Immature natural killer cell (primary cell): ENCODE data around the gene SBNO2. TPM values are rescaled to one million over a fixed set of nuclear protein-coding genes. Genes with fewer than 3 reads are reported as not detected.

Source experiments
- DNase-seq, 3 donors: peaks; one replicate each; pipeline ENCODE4 v3.0.0; 2022; ENCODE audit warnings: mixed read lengths in 1 of 3
- H3K27ac Mint-ChIP-seq, 6 donors: one replicate each; pipeline ENCODE4 v1.8.0; 2020; ENCODE audit warnings: mixed read lengths in 6 of 6, mild to moderate bottlenecking in 5 of 6, inconsistent platforms in 4 of 6, moderate library complexity in 3 of 6
- H3K27me3 Mint-ChIP-seq, 3 donors: one replicate each; pipeline ENCODE4 v1.8.0; 2020 to 2021; ENCODE audit warnings: low read depth in 3 of 3, mild to moderate bottlenecking in 3 of 3, mixed read lengths in 3 of 3, moderate library complexity in 3 of 3, inconsistent platforms in 1 of 3
- H3K36me3 Mint-ChIP-seq, 3 donors: one replicate each; pipeline ENCODE4 v1.8.0; 2020; ENCODE audit warnings: mixed read lengths in 3 of 3, inconsistent platforms in 2 of 3, mild to moderate bottlenecking in 2 of 3
- H3K4me1 Mint-ChIP-seq, 2 donors: one replicate each; pipeline ENCODE4 v1.8.0; 2020; ENCODE audit warnings: inconsistent platforms in 2 of 2, mild to moderate bottlenecking in 2 of 2, mixed read lengths in 2 of 2, moderate library complexity in 1 of 2
- H3K4me3 Mint-ChIP-seq, 5 donors: one replicate each; pipeline ENCODE4 v1.8.0; 2020; ENCODE audit warnings: mild to moderate bottlenecking in 5 of 5, mixed read lengths in 5 of 5, inconsistent platforms in 3 of 5, moderate library complexity in 3 of 5
- H3K9me3 Mint-ChIP-seq, 6 donors: one replicate each; pipeline ENCODE4 v1.8.0; 2020; ENCODE audit warnings: mild to moderate bottlenecking in 6 of 6, mixed read lengths in 6 of 6, inconsistent platforms in 4 of 6, moderate library complexity in 3 of 6
- polyA plus RNA-seq, 3 donors: library from polyadenylated mRNA; unstranded; fragments of 300-500 nt; fragmentation: Illumina TruSeq; gene quantifications; one replicate each; pipeline ENCODE4 v1.2.3, GENCODE V29; 2021

Gene SBNO2
- polyA plus RNA-seq, 3 donors from 2014 or later = 0.27 to 3.4 (median 0.89) TPM

DNA sequence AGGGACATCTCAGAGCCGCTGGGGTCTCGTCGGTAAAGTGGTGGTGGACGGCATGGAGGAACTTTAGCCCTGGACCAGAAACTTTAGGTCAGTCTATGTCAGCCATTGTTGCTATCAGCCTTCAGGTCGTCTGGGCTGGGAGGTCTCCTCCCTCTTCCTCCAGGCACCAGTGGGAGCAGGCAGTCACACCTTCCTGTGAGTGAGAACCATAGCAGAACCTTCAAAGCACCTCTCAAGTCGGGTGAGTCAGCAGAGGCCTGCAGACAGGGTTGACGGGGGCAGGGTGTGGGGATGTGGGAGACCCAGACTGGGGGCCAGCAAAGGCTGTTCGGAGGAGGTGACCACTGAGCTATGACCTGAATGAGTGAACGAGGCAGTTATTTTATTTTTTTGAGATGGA is 15.4 kb upstream of the SBNO2 start:
- Mint-ChIP-seq H3K4me3 (peak overlapping the region; percentile 4 to 66 (median 51)), H3K4me1 (peaks cover 18 to 33% of the 10 kb centered on the region in 2 donors), H3K27me3 (peaks cover 3 to 8% (median 7%) of the 10 kb centered on the region in 3 donors), H3K27ac (peak overlapping the region; percentile 24 to 96 (median 85)), H3K9me3 (no peaks in the 10 kb centered on the region), H3K36me3 (no peaks in the 10 kb centered on the region)
- DNase-seq = peak; percentile 60 to 74 (median 67)

DNA sequence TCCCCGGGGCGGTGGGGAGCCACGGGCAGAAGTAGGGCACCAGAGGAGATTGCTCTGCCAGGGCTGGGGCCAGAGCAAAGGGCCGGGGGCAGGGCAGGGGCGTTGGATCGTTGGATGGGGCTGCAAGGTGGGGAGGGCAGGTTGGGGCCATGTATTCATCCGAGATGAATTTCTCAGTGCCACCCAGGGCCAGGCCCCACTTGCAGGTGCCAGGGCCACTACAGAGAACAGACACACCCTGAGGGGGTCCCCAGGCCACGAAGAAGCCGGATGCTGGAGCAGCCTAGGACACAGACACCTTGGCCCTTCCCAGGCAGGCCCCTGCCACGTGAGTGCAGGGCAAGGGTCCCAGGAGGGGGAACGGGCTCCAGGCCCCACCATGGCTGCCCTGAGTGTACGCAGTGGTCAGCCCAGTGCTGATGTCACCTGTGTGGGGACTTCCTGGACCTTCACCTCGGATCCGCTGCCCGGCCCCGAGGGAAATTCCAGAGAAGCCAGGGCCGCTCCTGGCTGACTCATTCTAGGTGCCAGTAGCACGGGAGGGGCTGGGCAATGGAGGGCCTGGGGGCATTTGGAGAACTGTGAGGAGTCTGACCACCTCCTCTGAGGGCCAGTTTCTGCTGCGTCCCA is 9.6 kb upstream of the SBNO2 start:
- H3K36me3 Mint-ChIP-seq = no peaks in the 10 kb centered on the region
- DNase-seq = no peak
- no peak overlapping the region for H3K4me3 Mint-ChIP-seq
- H3K27me3 Mint-ChIP-seq = peaks cover 4 to 11% (median 7%) of the 10 kb centered on the region in 3 donors
- no peak overlapping the region for H3K27ac Mint-ChIP-seq
- peaks cover 0 to 2% (median 0%) of the 10 kb centered on the region in 6 donors for H3K9me3 Mint-ChIP-seq
- peaks cover 5 to 6% of the 10 kb centered on the region in 2 donors for H3K4me1 Mint-ChIP-seq

DNA sequence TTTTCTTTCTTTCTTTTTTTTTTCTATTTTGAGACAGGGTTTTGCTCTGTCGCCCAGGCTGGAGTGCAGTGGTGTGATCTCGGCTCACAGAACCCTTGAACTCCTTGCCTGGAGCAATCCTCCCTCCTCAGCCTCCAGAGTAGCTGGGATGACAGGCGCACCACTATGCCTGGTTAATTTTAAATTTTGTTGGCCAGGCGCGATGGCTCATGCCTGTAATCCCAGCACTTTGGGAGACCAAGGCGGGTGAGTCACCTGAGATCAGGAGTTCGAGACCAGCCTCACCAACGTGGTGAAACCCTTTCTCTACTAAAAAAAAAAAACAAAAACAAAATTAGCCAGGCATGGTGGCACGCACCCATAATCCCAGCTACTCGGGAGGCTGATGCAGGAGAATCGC is 8.7 kb upstream of the SBNO2 start:
- no peak overlapping the region for H3K4me3 Mint-ChIP-seq
- no peaks in the 10 kb centered on the region for H3K36me3 Mint-ChIP-seq
- peaks cover 5 to 6% of the 10 kb centered on the region in 2 donors for H3K4me1 Mint-ChIP-seq
- peaks cover 6 to 11% (median 7%) of the 10 kb centered on the region in 3 donors for H3K27me3 Mint-ChIP-seq
- H3K9me3 Mint-ChIP-seq = peaks cover 0 to 2% (median 0%) of the 10 kb centered on the region in 6 donors
- no peak for DNase-seq
- H3K27ac Mint-ChIP-seq = no peak overlapping the region

DNA sequence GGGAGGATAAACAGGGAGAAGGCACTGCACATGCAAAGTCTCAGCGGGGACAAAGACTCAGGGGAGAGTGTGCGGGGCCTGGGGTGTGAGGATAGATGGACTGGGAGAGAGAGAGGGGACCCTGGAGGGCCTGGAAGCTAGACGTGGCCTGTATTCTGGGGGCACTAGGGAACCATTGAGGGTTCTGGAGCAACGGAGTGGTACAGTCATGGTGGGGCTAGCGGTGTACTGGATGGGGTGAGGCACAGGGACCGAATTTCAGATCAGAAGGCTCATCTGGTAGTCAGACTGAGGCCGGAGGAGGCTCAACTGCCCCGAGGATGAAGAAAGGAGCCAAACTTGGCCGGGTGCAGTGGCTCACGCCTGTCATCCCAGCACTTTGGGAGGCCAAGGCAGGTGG is 8.0 kb upstream of the SBNO2 start:
- no peaks in the 10 kb centered on the region for H3K36me3 Mint-ChIP-seq
- H3K4me3 Mint-ChIP-seq = no peak overlapping the region
- peaks cover 7 to 11% (median 8%) of the 10 kb centered on the region in 3 donors for H3K27me3 Mint-ChIP-seq
- peaks cover 3 to 6% of the 10 kb centered on the region in 2 donors for H3K4me1 Mint-ChIP-seq
- H3K27ac Mint-ChIP-seq = no peak overlapping the region
- peaks cover 0 to 2% (median 0%) of the 10 kb centered on the region in 6 donors for H3K9me3 Mint-ChIP-seq
- DNase-seq = no peak

DNA sequence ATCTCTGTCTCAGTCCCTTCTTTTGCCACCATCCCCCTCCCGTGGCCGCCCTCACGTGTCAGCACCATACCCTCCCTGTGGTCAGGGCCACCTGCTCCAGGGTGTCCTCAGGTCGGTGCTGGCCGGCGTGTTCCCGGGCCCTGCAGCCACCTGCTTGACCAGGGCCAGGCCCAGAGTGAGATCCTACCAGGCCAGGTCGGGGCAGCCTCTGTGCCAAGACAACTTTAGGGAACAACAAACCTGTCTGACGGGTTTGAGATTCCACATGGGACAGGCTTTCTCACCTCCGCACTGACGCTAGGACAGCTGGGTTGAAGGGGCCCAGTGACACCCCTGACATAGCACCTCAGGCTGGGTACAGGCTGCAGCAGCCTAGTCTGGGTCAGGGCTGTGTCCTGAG is 7.5 kb upstream of the SBNO2 start:
- Mint-ChIP-seq H3K36me3 (no peaks in the 10 kb centered on the region), H3K4me3 (peak overlapping the region in 1 of 5 donors; percentile 45)

DNA sequence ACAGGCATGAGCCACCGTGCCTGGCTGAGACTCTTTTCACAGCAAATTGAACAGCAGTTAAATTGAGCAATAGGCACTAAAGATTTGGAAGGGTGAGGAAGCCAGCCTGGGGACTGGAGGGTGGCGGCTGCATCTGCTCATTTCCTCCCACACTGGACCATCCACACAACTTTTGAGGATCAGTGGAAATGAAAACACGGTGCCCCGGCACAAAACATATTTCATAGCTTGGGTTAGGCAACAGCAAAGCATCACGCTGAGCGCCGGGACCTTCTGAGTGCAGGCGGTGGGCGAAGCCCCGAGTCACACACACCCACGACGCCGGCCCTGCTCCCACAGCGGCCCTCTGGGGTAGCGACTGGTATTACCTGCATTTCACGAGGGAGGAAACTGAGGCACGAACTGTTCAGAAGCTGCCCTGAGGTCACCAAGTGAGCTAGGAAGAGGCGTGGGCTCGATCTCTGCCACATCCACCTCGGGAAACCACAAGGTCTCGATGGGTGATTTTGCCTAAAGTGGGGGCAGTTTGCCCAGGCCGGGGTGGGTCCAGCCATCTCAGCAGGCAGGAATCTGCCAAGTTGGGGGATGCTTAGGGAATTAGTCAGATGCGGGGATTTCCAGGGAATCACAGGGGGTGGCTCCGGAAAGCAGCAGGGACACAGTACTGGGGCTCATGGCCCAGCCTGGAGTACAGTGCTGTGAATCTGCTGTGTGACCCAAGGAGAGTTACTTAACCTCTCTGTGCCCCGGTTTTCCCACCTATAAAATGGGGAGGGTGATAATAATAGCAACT is 3.5 kb upstream of the SBNO2 start:
- no peak for DNase-seq
- Mint-ChIP-seq H3K27ac (no peak overlapping the region), H3K9me3 (peaks cover 0 to 2% (median 0%) of the 10 kb centered on the region in 6 donors), H3K4me1 (peaks cover 10 to 14% of the 10 kb centered on the region in 2 donors), H3K36me3 (no peaks in the 10 kb centered on the region), H3K4me3 (no peak overlapping the region), H3K27me3 (peaks cover 7 to 15% (median 15%) of the 10 kb centered on the region in 3 donors)

More for the DNA sequence above, 7.5 kb upstream of the SBNO2 start:
- no peak for DNase-seq
- Mint-ChIP-seq H3K27ac (no peak overlapping the region), H3K4me1 (peaks cover 3 to 6% of the 10 kb centered on the region in 2 donors), H3K9me3 (peaks cover 0 to 2% (median 0%) of the 10 kb centered on the region in 6 donors), H3K27me3 (peaks cover 7 to 11% (median 8%) of the 10 kb centered on the region in 3 donors)

DNA sequence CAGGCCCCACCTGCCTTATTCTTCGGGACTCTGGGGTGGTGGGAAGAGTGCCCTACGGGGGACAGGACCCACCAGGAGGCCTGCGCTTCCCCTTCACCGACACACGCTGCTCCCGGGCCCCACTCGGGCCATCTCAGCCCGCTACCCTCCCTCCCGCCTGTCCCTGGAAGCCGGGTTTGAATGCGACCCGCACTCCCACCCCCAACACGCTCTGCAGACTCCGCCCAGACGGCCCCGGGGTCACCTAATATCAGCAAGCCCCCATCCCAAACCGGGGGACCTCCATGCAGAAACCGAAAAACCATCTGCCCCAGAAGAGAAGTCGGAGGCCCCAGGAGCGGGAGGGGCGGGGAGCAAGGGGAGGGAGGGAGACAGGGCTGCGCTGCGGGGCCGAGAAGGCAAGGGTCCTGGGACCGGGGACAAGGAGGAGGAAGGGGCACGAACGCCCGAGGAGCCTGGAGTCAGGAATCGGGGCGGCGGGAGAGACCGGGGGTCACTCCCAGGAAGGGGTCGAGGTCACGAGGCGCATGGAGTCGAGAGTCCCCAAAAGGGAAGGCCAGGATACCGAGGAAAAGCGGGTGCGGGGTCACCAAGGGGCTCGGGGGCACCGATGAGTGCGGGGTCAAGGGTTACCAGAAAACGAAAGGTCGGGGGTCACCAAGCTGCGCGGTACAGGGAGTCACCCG is 766 bp downstream of the SBNO2 start:
- Mint-ChIP-seq H3K4me1 (peaks cover 35 to 38% of the 10 kb centered on the region in 2 donors), H3K4me3 (peak overlapping the region; percentile 86 to 94 (median 89)), H3K36me3 (peaks cover 0 to 7% (median 0%) of the 10 kb centered on the region in 3 donors), H3K9me3 (peaks cover 0 to 1% (median 0%) of the 10 kb centered on the region in 6 donors), H3K27me3 (peaks cover 3 to 9% (median 5%) of the 10 kb centered on the region in 3 donors), H3K27ac (peak overlapping the region; percentile 77 to 95 (median 93))
- DNase-seq = no peak

DNA sequence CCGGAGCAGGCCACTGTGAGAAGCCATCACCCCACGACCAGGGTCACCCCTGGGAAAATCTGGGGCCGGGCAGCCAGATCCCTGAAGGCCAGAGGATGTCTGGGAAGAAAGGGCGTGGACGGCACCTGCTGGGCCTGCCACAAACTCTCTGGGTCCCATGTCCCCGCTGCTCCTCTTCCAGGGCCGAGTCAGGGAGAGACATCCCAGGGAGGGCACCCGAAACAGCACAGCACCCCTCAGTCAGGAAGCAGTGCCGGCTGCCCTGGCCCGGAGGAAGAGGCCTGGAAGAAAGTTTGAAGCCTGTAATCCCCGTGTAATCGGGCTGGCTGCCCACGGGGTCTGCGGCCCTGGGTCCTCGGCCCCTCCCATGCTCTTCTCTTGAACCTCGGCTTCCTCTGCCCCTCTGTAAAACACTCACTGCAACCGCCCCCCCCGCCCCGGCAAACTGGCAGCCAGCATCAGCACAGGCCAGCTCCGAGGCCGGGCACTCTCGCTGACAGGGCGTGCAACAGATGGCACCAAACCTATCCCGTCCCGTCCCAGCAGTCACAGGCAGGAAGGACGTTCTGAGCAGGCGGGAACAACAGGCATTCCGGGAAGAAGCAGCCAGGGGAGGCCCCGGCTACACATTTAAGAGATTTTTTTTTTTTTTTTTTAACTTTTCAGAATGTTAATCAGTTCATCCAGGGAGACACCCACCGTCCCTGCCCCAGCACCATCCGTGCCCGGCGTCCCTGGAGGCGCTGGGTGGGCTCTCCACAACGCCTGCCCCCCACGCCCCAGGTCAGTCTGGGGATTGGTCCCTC is 1.5 kb downstream of the SBNO2 start:
- peaks cover 35 to 38% of the 10 kb centered on the region in 2 donors for H3K4me1 Mint-ChIP-seq
- peaks cover 3 to 9% (median 5%) of the 10 kb centered on the region in 3 donors for H3K27me3 Mint-ChIP-seq

DNA sequence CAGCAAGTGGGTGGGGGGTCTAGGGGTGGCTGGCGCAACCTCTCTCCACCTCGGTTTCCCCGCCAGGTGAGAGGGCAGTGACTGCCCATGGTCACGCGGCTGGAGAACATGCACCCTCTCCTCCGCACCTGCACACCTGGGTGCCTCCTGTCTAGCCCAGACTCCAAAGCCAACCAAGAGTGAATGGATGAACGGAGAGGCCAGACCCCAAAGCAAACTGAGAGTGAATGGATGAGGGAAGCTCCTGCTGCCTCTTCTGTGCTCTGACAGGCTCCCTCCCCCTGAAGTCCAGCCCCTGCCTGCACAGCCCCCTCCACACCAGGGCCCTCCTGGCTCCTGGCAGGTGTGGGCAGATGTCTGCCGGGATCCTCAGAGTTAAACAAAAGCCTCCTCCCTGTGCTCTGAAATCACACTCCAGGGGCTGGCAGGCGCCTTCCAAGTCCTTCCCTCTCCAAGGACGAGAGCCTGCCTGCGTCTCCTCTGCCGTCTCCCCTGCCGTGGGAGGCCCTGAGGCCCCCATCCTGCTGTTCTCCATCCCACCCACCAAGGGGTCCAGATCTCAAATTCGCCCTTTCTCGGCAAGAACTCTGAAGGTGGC is 2.2 kb downstream of the SBNO2 start:
- Mint-ChIP-seq H3K36me3 (peaks cover 0 to 7% (median 0%) of the 10 kb centered on the region in 3 donors), H3K4me1 (peaks cover 35 to 40% of the 10 kb centered on the region in 2 donors), H3K9me3 (peaks cover 0 to 1% (median 0%) of the 10 kb centered on the region in 6 donors), H3K27ac (peak overlapping the region in 5 of 6 donors; percentile 40 to 81 (median 51)), H3K27me3 (peaks cover 3 to 7% (median 5%) of the 10 kb centered on the region in 3 donors), H3K4me3 (peak overlapping the region; percentile 47 to 94 (median 89))
- DNase-seq = no peak

More for the DNA sequence above, 1.5 kb downstream of the SBNO2 start:
- no peak for DNase-seq
- H3K27ac Mint-ChIP-seq = peak overlapping the region; percentile 62 to 92 (median 84)
- peaks cover 0 to 1% (median 0%) of the 10 kb centered on the region in 6 donors for H3K9me3 Mint-ChIP-seq
- H3K36me3 Mint-ChIP-seq = peaks cover 0 to 7% (median 0%) of the 10 kb centered on the region in 3 donors
- H3K4me3 Mint-ChIP-seq = peak overlapping the region; percentile 72 to 94 (median 89)

DNA sequence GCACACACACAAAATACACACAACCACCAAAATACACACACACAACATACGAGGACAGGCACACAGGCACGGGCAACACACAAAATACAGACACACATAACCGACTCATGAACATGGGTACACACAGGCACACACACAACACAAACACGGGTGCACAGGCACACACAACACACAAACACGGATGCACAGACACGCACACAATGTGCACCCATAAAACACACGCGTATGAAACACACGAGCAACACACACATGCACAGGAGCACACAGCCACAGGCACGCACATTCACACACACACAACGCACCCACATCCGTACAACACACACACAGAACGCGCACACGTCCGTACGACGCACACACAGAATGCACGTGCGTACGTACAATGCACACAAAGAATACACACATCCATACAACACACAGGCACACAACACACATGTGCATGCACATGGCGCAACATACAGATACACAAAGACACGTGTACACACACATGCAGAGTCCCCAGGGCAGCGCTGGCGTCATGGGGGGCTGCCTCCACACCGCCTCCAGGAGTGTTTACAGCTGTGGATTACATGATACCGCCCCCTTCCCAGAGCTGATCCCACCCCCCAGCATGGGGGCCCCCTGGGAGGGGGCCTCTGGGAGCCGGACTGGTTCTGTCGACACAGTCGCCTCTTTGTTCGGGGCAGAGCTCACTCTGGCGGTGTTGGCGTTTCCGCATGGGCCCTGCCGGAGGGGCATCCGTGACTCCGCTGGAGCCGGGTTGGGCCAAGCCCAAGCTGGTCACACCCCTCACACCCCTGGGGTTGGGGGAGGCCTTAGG is 2.9 kb downstream of the SBNO2 start:
- H3K27me3 Mint-ChIP-seq = peaks cover 6 to 7% (median 6%) of the 10 kb centered on the region in 3 donors
- H3K36me3 Mint-ChIP-seq = peaks cover 0 to 7% (median 0%) of the 10 kb centered on the region in 3 donors
- H3K27ac Mint-ChIP-seq = peak overlapping the region in 5 of 6 donors; percentile 12 to 55 (median 43)
- H3K4me3 Mint-ChIP-seq = peak overlapping the region; percentile 48 to 90 (median 69)
- H3K9me3 Mint-ChIP-seq = peaks cover 0 to 1% (median 0%) of the 10 kb centered on the region in 6 donors
- no peak for DNase-seq
- H3K4me1 Mint-ChIP-seq = peaks cover 35 to 43% of the 10 kb centered on the region in 2 donors

DNA sequence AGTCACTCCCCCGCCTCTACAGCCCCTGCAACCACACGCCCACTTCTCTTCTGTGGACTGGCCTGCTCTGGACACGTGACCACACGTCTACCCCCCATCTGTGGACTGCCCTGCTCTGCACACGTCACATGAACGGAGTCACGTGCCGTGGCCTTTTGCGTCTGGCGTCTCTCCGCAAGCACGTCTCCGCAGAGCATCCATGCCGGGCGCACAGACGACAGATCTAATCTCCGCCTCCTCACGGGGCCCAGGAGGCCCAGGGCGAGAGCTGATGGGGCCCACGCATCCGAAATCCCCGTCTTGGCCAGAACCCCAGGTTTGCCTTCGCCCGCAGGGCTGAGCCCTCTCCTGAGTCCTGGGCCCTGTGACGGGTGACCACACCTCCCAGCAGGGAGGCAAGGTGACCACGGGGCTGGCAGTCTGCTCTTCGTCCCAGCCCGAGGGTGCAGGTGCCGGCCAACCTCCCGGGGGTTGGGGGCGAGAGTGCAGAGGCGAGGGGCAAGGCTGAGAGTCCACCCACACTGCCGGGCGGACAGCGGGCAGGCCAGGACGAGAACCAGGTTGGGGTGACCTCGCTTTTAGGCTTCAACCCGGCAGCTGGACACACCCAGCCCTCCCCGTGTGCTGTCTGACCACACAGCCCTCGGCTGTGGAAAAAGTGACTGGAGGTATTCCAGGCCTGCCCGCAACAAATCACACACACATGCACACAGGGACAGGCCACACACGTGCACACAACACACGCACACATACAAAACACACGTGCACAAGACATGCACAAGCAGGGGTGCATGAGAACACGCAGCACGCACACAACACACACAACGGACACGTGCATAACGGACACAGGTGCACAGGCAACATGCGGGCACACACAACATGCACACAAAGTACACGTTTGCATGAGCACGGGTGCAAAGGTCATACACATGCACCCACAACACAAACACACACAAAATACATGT is 3.9 kb downstream of the SBNO2 start:
- Mint-ChIP-seq H3K4me3 (peak overlapping the region; percentile 48 to 70 (median 59)), H3K27me3 (peaks cover 6 to 7% (median 7%) of the 10 kb centered on the region in 3 donors), H3K27ac (peak overlapping the region in 4 of 6 donors; percentile 12 to 56 (median 42)), H3K9me3 (peaks cover 0 to 1% (median 0%) of the 10 kb centered on the region in 6 donors), H3K36me3 (peaks cover 0 to 7% (median 0%) of the 10 kb centered on the region in 3 donors), H3K4me1 (peaks cover 35 to 43% of the 10 kb centered on the region in 2 donors)
- no peak for DNase-seq
